C4-2B (cell line): ENCODE measurements around the gene PFKL.

ENCODE experiments used
- ZFX ChIP-seq: fragments of 450-650 bp; IDR thresholded peaks from 2 replicates; pipeline ENCODE4 v1.6.1; 2017
- TF ChIP-seq, protein P1 (sequence below): fragments of 450-650 bp; conservative IDR thresholded peaks from 2 replicates; pipeline ENCODE4 v1.5.1; 2017; ENCODE audit warnings: mild to moderate bottlenecking

DNA sequence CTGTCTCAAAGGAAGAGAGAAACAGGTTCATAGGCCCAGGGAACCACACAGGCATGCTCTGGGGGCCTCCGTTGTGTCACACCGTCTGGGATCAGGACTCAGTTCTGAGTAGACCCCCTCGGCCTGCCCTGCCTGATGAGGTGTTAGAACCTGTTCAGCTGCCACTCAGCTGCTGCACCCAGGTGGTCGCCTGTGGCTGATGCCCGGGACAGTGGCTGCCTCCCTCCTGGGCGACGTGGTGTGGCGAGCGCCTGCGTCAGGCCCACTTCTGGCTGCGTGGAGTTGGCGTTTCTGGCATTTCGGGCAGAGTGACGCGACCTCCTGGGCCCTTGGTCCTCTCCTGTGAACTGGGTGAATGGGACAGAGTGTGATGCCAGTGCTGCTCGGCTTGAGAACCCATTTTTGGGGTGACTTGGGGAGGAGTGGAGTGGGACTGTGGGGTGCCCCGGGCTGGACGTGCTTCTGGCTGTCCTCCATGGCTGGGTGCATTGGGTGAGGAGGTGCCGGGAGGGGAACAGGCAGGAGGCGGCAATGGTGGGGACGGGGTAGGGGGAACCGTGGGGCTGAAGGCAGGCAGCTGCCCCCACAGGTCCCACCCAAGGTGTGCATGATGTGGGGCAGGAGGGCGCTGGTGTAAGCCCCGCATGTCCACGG, 28.5 kb downstream of the PFKL start:
- no peak for TF ChIP-seq ZFX
- TF ChIP-seq, protein P1, sequence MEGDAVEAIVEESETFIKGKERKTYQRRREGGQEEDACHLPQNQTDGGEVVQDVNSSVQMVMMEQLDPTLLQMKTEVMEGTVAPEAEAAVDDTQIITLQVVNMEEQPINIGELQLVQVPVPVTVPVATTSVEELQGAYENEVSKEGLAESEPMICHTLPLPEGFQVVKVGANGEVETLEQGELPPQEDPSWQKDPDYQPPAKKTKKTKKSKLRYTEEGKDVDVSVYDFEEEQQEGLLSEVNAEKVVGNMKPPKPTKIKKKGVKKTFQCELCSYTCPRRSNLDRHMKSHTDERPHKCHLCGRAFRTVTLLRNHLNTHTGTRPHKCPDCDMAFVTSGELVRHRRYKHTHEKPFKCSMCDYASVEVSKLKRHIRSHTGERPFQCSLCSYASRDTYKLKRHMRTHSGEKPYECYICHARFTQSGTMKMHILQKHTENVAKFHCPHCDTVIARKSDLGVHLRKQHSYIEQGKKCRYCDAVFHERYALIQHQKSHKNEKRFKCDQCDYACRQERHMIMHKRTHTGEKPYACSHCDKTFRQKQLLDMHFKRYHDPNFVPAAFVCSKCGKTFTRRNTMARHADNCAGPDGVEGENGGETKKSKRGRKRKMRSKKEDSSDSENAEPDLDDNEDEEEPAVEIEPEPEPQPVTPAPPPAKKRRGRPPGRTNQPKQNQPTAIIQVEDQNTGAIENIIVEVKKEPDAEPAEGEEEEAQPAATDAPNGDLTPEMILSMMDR: no peak
